Fibroblast of pulmonary artery (primary cell): ENCODE data around the gene TMEM47.

Experiments
- DNase-seq: peaks from one replicate; pipeline ENCODE4 v3.0.0-alpha.2; 2010; ENCODE audit warnings: low read depth
- H3K4me3 ChIP-seq: replicated peaks from 2 replicates; pipeline ENCODE4 v1.5.1; 2011; ENCODE audit warnings: low read depth, mild to moderate bottlenecking, control low read depth, low read length, moderate library complexity
- TF ChIP-seq, protein P1 (sequence below): IDR thresholded peaks from 2 replicates; pipeline ENCODE4 v1.5.1; 2011; ENCODE audit warnings: mild to moderate bottlenecking, control low read depth, low read length, inconsistent platforms; ENCODE audit errors: missing control alignments

The TMEM47 gene

DNA sequence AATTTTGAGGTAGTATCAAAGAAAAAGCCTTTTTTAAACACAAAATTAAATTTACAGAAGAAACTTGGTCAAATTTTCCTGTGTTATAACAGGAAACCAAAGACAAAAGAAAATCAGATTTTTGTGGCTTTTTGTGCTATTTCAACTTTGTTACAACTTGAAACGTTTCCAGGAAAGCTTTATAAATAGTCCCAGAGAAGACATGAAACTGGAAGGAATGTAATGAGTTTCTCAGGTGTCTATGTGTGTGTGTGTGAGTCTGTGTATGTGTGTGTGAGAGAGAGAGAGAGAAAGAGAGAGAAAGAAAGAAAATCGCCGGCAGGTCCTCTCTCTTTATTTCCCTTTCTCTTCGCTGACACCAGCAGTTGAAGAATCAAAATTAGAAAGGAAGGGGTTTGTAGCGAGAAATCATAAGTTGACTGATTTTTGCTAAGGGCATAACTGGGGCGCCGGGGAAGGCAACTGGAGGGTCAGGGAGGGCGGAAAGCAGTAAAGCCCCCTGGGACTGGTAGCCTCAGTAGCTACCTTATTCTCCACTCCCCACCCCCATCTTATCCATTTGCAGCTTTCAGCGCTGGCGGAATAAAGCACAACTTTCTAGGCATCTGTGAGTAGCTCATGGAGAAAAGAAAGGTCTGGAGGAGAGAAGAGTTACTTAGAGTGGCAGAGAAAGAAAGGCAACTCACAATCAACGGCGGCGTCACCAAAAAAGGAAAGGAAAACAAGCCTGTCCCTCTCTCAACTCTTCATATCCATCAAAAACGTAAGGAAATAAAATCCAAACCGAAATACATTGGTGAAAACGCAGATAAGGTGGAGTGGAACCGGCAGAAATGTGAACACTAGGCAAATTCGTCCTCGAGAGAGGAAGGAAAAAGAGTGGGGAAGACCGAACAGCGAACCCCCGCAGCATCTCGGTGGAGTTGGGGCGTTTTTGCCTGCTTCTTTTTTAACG lies 1.3 kb downstream of the TMEM47 start:
- TF ChIP-seq, protein P1, sequence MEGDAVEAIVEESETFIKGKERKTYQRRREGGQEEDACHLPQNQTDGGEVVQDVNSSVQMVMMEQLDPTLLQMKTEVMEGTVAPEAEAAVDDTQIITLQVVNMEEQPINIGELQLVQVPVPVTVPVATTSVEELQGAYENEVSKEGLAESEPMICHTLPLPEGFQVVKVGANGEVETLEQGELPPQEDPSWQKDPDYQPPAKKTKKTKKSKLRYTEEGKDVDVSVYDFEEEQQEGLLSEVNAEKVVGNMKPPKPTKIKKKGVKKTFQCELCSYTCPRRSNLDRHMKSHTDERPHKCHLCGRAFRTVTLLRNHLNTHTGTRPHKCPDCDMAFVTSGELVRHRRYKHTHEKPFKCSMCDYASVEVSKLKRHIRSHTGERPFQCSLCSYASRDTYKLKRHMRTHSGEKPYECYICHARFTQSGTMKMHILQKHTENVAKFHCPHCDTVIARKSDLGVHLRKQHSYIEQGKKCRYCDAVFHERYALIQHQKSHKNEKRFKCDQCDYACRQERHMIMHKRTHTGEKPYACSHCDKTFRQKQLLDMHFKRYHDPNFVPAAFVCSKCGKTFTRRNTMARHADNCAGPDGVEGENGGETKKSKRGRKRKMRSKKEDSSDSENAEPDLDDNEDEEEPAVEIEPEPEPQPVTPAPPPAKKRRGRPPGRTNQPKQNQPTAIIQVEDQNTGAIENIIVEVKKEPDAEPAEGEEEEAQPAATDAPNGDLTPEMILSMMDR: no peak
- H3K4me3 ChIP-seq: peak overlapping the region; percentile 59
- peak; percentile 21 for DNase-seq

DNA sequence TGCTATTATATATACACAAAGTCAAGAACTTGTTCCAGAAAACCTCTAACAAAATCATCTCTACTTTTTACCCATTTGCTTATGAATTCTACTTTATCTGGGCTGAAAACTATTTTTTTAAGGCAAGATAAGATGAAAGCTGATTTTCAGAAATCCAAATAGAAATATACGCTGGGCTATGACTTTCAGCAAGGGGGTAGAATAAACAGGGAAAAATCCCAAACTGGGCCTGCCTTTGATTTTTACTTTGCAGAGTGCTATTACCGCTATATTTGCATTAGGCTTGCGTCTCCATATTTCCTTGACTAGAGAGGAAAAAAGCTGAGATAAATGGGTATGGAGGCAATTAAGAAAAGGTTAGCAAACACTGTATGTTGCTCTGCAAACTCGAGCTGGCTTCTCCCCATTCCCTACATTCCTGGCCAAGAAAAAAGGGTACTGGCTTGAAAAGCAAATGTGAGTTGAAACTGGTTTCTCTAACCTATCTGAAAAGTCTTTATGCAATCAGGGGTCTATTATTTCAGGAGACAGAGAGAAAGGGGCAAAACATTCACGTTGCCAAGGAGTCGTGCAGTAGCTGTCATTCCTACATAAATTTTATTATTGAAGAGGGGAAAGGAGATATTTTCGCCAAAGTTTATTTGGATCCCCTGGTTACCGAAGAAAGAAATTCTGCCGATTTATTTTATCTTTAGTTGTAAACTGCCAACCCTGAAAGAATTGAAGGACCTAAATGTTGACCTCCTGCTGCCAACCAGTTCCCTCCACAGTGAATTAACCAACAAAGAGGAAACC lies 2.2 kb downstream of the TMEM47 start:
- peak overlapping the region; percentile 59 for H3K4me3 ChIP-seq
- DNase-seq: peak; percentile 4
- TF ChIP-seq, protein P1: no peak

DNA sequence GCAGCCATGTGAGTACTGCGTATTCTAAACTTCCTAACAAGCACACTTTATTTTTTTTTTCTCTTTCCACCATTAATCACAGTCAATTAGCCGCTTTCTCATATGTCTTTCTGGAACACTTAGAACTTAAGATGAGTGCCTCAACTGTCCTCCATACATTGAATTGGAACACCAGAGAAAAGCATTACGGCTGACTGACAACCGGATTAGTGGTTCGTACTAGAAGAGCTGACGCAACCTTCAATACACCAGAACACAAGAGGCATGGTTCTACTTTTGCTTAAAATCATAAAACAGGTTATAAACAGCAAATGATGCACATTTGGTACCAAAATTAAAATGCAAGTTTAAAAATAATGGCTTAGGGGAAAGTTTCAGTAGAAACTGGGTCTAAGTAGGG lies 3.3 kb downstream of the TMEM47 start:
- TF ChIP-seq, protein P1: no peak
- peak; percentile 12 for DNase-seq
- H3K4me3 ChIP-seq: peak overlapping the region; percentile 59

DNA sequence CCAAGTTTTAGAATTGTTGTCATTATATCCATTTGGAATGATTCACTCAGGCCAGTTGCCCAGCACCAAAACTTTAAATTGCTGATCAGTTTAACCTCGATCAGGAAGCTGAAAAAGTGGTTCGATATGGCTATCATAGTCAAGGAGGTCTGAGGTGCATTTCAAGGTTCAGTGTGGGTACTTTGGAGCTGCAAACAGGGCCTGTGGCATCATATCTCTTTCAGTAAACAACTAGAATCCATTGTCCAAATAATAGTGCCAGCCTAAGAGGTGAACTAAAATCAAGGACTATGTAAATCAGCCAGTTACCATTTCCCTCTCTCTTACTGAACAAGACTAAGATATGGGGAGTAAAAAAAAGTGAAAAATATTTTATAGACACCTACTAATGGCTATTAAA lies 14.2 kb downstream of the TMEM47 start:
- TF ChIP-seq, protein P1: no peak
- no peak overlapping the region for H3K4me3 ChIP-seq
- DNase-seq: no peak

DNA sequence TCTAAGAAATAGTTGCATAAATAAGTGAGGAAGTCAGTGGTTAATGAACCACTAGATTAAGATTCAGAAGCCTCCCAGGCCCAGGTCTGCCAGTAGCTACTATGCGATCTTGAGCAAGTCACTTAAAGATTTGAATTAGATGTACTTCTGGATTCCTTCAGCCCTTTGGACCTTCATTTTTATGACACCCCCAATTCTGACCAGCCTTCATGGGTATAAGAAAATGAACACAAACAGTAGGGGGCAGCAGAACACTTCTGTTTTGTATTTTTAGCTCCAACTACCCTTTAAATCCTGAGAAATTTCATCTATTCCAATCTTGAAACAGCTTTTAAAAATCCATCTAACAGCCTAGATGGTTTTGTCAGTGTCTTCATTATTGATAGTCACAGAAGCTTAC lies 19.0 kb downstream of the TMEM47 start:
- peak; percentile 66 for DNase-seq
- TF ChIP-seq, protein P1: peak; percentile 38
- no peak overlapping the region for H3K4me3 ChIP-seq

DNA sequence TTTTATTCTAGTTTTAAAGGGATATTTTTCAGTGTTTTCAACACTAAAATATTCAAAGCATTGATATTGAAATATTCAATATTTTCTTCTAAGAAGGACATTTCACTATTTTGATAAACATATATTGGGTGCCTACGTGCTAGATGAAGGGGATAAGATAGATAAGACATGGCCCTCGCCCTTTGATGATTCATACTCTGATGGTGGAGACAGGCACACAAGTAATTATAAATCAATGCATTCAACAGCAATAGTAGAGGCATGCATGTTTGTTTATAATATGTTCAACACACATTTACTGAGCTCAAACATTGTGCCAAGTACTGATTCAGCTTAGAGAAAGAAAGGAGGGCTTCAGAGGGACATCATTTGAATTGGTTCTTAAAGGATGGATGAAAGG lies 22.7 kb downstream of the TMEM47 start:
- H3K4me3 ChIP-seq: no peak overlapping the region
- DNase-seq: no peak
- TF ChIP-seq, protein P1: no peak
